Mucosa of gallbladder (tissue), 1 donor: ENCODE data around the gene MYH1. TPM values are rescaled to one million over a fixed set of nuclear protein-coding genes. Genes with fewer than 3 reads are reported as not detected.
"Not testable (repeated sequence)": the region's sequence is repeated elsewhere in the genome, so short reads cannot be mapped to it uniquely, and the experiment has no call there.

Source experiments
- DNase-seq: peaks from one replicate; pipeline ENCODE4 v3.0.0-alpha.2; 2020; ENCODE audit warnings: low spot score
- total RNA-seq: library from RNA; stranded (reverse); gene quantifications from one replicate; pipeline ENCODE4 v1.2.1, GENCODE V29; 2021
- donor health status: DM: no; HTN: no; CAD: no.

The MYH1 gene
- total RNA-seq: 0.52 TPM

GRCh38 chr17:10518271-10519037 lies at the start of gene MYH1:
MYH1 (minus strand) TSS chr17:10518542; CDS start chr17:10516642, 1,900 bp downstream.
- DNase-seq: no peak

- no peak for DNase-seq
Observed at GRCh38 chr17:10563991-10564660, 45.8 kb upstream of the MYH1 start.

- no peak for DNase-seq
Observed at GRCh38 chr17:10558049-10558448, 39.7 kb upstream of the MYH1 start.

GRCh38 chr17:10557422-10557821 lies 39.1 kb upstream of the MYH1 start:
- peak; percentile 10 for DNase-seq

- DNase-seq: no peak
Observed at GRCh38 chr17:10556301-10557005, 38.1 kb upstream of the MYH1 start.

GRCh38 chr17:10550014-10550413 lies 31.7 kb upstream of the MYH1 start:
- no peak for DNase-seq

GRCh38 chr17:10549096-10549842 lies 30.9 kb upstream of the MYH1 start, which contains the start of gene MYH2:
MYH2 (minus strand) TSS chr17:10549658; CDS start chr17:10547920, 1,738 bp downstream.
- DNase-seq: no peak

GRCh38 chr17:10547351-10547750 lies 29.0 kb upstream of the MYH1 start:
- DNase-seq: no peak

GRCh38 chr17:10543486-10543885 lies 25.1 kb upstream of the MYH1 start:
- not testable (repeated sequence) for DNase-seq

GRCh38 chr17:10541179-10541578 lies 22.8 kb upstream of the MYH1 start:
- not testable (repeated sequence) for DNase-seq

GRCh38 chr17:10532026-10532425 lies 13.7 kb upstream of the MYH1 start:
- DNase-seq: no peak

GRCh38 chr17:10527419-10527818 lies 9.1 kb upstream of the MYH1 start:
- DNase-seq: no peak

GRCh38 chr17:10526517-10526916 lies 8.2 kb upstream of the MYH1 start:
- no peak for DNase-seq

GRCh38 chr17:10523064-10523463 lies 4.7 kb upstream of the MYH1 start:
- DNase-seq: no peak

GRCh38 chr17:10521949-10522348 lies 3.6 kb upstream of the MYH1 start:
- no peak for DNase-seq

- DNase-seq: no peak
Observed at GRCh38 chr17:10516638-10517037, 1.7 kb downstream of the MYH1 start.

GRCh38 chr17:10516065-10516464 lies 2.3 kb downstream of the MYH1 start:
- DNase-seq: no peak

- peak; percentile 13 for DNase-seq
Observed at GRCh38 chr17:10513299-10514067, 4.9 kb downstream of the MYH1 start.

GRCh38 chr17:10512856-10513255 lies 5.5 kb downstream of the MYH1 start:
- DNase-seq: no peak

- DNase-seq: no peak
Observed at GRCh38 chr17:10499950-10500349, 18.4 kb downstream of the MYH1 start.

GRCh38 chr17:10492004-10492403 lies 26.3 kb downstream of the MYH1 start:
- DNase-seq: no peak
